ENCODE measurements around the gene HRH2.

HRH2 gene

DNA sequence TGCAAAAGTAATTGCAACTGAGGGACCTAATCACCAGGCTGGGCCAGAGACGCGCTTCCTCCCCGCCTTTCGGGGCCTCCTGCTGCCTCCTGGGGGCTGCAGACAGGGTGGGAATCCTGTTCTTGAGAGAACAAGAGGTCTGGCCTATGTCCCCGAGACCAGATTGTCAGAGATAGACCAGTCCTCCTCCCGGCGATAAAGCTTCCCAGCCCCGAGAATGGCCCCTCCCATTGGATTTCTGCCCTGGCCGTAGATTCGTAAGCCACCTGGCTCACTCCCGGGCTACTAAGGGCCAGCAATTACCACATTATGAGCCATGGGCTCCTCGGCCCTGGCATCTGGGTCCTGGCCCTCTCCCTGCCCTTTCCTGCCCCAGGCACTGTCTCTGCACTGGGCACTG lies 70.4 kb downstream of the HRH2 start:
- Mint-ChIP-seq H3K9me3 (peaks cover 4% of the 10 kb centered on the region), H3K4me1 (peaks cover 12% of the 10 kb centered on the region)

DNA sequence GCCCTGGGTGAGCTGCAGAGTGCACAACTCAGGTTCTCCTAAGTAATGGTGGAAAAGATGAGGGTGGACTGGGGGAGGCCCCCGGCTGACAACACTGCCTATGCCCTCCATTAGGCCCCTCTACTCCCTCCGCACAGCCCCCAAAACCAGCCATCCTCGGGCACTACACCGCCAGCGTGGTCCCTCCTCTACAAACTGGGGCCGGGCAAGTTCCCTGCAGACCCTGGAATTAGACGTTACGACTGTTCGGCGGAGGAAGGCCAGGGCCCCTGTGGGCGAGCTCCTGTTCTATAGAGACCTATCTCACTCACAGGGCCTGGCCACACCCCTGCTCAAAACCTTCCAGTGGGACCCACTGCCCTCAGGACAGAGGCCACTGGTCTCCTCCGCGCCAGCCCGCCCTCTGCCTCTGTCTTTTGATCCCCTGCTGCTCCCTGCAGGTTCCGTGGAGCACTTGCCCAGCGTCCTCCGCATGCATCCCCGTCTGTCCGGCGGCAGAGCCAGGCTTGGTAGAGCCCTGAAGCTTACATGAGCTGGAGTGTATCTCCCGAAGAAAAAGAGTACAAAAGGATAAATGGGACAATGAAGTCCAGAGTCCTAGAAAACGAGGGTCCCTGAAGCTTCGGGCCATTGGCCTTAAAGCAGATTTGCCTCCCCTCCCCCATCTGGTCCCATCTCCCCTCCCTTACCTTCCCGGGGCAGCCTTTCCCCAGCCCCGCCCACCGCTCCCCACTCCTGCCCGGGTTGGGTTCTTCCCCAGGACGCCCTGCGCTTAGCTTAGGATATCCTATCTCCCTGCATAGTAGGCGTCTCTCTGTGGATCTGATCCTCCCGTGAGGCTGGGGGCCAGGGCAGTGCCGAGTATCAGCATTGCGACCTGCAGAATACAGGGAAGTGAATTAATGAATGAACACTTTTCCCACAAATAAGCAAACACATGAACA lies 71.3 kb downstream of the HRH2 start:
- peak overlapping the region; percentile 42 to 62 (median 48) for H3K4me3 Mint-ChIP-seq
- no peak overlapping the region for H3K27ac Mint-ChIP-seq
- no peaks in the 10 kb centered on the region for H3K36me3 Mint-ChIP-seq (ENCODE audit: low read depth)
- TF ChIP-seq, protein P1, sequence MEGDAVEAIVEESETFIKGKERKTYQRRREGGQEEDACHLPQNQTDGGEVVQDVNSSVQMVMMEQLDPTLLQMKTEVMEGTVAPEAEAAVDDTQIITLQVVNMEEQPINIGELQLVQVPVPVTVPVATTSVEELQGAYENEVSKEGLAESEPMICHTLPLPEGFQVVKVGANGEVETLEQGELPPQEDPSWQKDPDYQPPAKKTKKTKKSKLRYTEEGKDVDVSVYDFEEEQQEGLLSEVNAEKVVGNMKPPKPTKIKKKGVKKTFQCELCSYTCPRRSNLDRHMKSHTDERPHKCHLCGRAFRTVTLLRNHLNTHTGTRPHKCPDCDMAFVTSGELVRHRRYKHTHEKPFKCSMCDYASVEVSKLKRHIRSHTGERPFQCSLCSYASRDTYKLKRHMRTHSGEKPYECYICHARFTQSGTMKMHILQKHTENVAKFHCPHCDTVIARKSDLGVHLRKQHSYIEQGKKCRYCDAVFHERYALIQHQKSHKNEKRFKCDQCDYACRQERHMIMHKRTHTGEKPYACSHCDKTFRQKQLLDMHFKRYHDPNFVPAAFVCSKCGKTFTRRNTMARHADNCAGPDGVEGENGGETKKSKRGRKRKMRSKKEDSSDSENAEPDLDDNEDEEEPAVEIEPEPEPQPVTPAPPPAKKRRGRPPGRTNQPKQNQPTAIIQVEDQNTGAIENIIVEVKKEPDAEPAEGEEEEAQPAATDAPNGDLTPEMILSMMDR (IDR thresholded peaks at IDR 0.05; ENCODE audit: unreplicated experiment in 3 of 3): peak in 1 of 3 experiments; percentile 30
- peaks cover 12% of the 10 kb centered on the region for H3K4me1 Mint-ChIP-seq
- peaks cover 21% of the 10 kb centered on the region for H3K27me3 Mint-ChIP-seq (ENCODE audit: low read depth)
- H3K9me3 Mint-ChIP-seq: peaks cover 4% of the 10 kb centered on the region

More for the DNA sequence above, 70.4 kb downstream of the HRH2 start:
- Mint-ChIP-seq H3K27me3 (ENCODE audit: low read depth) (peaks cover 21% of the 10 kb centered on the region), H3K4me3 (no peak overlapping the region), H3K27ac (no peak overlapping the region), H3K36me3 (ENCODE audit: low read depth) (no peaks in the 10 kb centered on the region)
- TF ChIP-seq, protein P1 (IDR thresholded peaks at IDR 0.05; ENCODE audit: unreplicated experiment in 3 of 3): no peak

DNA sequence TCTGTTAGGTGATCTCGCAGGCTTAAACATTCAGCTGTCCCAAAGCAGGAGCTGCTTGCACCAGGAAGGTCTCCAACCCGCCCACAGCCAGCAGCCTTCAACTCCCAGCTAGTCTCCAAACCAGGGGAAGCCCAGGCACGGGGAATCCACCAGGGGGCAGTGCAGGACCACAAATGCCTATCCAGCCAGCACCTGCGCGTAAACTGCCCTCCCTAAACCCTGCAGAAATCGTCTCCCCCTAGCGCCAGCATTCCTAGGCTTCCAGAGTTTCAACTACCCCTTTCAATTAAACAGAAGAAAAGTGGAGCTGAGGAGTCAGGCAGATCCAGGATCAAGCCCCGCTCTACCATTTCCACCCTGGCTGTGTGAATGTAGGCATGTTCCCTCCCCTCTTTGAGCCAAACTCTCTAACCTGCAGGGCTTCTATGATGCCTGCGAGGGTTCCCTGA lies 72.0 kb downstream of the HRH2 start:
- Mint-ChIP-seq H3K27me3 (ENCODE audit: low read depth) (peaks cover 23% of the 10 kb centered on the region), H3K4me3 (peak overlapping the region; percentile 11 to 62 (median 42)), H3K9me3 (peaks cover 4% of the 10 kb centered on the region), H3K27ac (no peak overlapping the region), H3K36me3 (ENCODE audit: low read depth) (no peaks in the 10 kb centered on the region), H3K4me1 (peaks cover 12% of the 10 kb centered on the region)
- TF ChIP-seq, protein P1 (IDR thresholded peaks at IDR 0.05; ENCODE audit: unreplicated experiment in 3 of 3): peak; percentile 96 to 97 (median 97)

DNA sequence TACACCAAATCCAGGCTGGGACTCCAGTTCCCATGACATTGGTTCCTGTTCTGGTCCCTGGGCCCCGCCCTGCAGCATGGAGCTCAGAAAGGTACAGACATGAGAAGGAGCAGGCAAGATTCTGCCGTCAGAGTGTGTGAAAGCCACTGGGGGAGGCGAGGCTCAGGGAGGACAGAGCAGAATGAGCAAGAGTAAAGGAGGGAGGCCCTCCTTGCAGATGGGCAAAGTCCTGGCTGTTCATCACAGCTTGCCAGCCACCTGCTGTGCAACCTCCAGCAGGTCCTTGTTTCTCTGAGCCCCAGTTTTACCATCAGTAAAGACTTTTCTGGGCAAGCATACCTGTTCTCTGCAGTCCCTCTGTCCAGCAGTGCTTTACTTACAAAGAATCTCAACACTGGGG lies 73.3 kb downstream of the HRH2 start:
- Mint-ChIP-seq H3K27me3 (ENCODE audit: low read depth) (peaks cover 34% of the 10 kb centered on the region), H3K9me3 (peaks cover 4% of the 10 kb centered on the region), H3K36me3 (ENCODE audit: low read depth) (no peaks in the 10 kb centered on the region), H3K4me1 (peaks cover 12% of the 10 kb centered on the region), H3K4me3 (no peak overlapping the region), H3K27ac (no peak overlapping the region)
- TF ChIP-seq, protein P1 (IDR thresholded peaks at IDR 0.05; ENCODE audit: unreplicated experiment in 3 of 3): no peak

DNA sequence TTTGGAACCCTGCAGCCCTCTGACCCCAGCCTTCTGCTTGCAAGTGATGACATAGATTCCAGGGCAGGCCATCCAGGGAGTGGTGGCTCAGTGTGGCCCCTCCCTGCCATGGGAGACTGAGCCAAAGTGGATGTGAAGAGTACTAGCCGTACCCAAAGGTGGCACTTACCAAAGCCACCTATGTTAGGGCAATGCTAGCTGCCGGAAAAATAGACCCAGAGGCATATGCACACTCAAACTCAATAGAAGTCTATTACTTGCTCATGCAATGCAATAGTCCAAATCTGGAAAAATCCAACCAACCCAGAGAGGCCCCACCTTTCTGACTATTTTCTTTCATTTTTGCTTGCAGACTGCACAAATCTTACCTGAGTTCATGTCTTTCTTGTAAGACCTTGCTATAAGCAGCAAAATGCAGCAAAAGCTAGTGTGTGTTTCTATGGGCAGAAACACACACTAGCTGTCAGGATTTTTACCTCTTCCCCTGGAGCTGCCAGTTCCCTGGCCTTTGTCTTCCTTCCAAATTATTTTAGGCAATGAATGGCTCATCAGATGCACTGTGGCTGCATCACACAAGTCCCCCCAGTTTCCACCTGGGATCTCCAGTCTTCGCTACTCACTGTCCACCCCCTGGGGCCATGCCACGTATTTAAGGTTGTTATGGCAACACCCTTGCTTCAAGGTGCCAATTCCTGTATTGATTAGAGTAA lies 74.0 kb downstream of the HRH2 start:
- no peaks in the 10 kb centered on the region for H3K36me3 Mint-ChIP-seq (ENCODE audit: low read depth)
- peaks cover 12% of the 10 kb centered on the region for H3K4me1 Mint-ChIP-seq
- no peak overlapping the region for H3K27ac Mint-ChIP-seq
- H3K9me3 Mint-ChIP-seq: peaks cover 4% of the 10 kb centered on the region
- TF ChIP-seq, protein P1 (IDR thresholded peaks at IDR 0.05; ENCODE audit: unreplicated experiment in 3 of 3): no peak
- peaks cover 36% of the 10 kb centered on the region for H3K27me3 Mint-ChIP-seq (ENCODE audit: low read depth)
- H3K4me3 Mint-ChIP-seq: no peak overlapping the region

Data from nephron (organoid).